Activated CD8-positive, alpha-beta memory T cell treated with anti-CD3 and anti-CD28 coated beads, Interleukin-2, amount 10 ng/mL, durations not matched to agents 7 days and 5 days (primary cell): Measurements from ENCODE around the gene TIMM44. TPM values are rescaled to one million over a fixed set of nuclear protein-coding genes. Genes with fewer than 3 reads are reported as not detected.
A peak's percentile ranks its signal among the peaks of the same experiment; 100 is the strongest.

Experiments
- ATAC-seq: fragments of 150-1000 bp; cut with Tn5 transposase; one replicate; pipeline ENCODE4 v1.10.0; 2021; ENCODE audit warnings: moderate library complexity
- CTCF ChIA-PET: fragments of 350-600 bp; sonication (Branson Sonifier 250); formaldehyde crosslinking; loops from one replicate; lab custom pipeline; 2021; ENCODE audit warnings: antibody characterized with exemption; lab: Charles Lee
- DNase-seq: peaks from one replicate; pipeline ENCODE4 v3.0.0-alpha.2; 2020
- H3K27ac Mint-ChIP-seq: one replicate; pipeline ENCODE4 v1.8.0; 2021; ENCODE audit warnings: mild to moderate bottlenecking, mixed read lengths
- H3K27me3 Mint-ChIP-seq: one replicate; pipeline ENCODE4 v1.8.0; 2021; ENCODE audit warnings: mixed read lengths
- H3K36me3 Mint-ChIP-seq: one replicate; pipeline ENCODE4 v1.8.0; 2021; ENCODE audit warnings: mild to moderate bottlenecking, mixed read lengths
- H3K4me1 Mint-ChIP-seq: one replicate; pipeline ENCODE4 v1.8.0; 2021; ENCODE audit warnings: mixed read lengths
- H3K4me3 Mint-ChIP-seq: one replicate; pipeline ENCODE4 v1.8.0; 2021; ENCODE audit warnings: mild to moderate bottlenecking, moderate library complexity, mixed read lengths
- H3K9me3 Mint-ChIP-seq: one replicate; pipeline ENCODE4 v1.8.0; 2022; ENCODE audit warnings: low read depth, mixed read lengths
- total RNA-seq, 2 experiments: library from RNA; stranded (reverse); gene quantifications; one replicate each; pipeline ENCODE4 v1.2.3, GENCODE V29; 2021

The TIMM44 gene
- total RNA-seq, 2 experiments from 2014 or later: 63.7 to 76.4 TPM

GRCh38 chr19:7917267-7918061 lies 26.0 kb downstream of the TIMM44 start:
- H3K27ac Mint-ChIP-seq: no peak overlapping the region
- peak; percentile 16 for ATAC-seq

GRCh38 chr19:7916955-7917266 lies 26.6 kb downstream of the TIMM44 start:
- CTCF ChIA-PET: interaction anchor here (1.0 to 7.1 kb wide), 6 partner anchors 9 to 236 kb away, joined by 3 to 41 read pairs (median 4); partner anchors contain the start of genes MAP2K7 and TRAPPC5
- H3K27me3 Mint-ChIP-seq: peaks cover 29% of the 10 kb centered on the region
- peak overlapping the region; percentile 36 for H3K27ac Mint-ChIP-seq
- peaks cover 4% of the 10 kb centered on the region for H3K36me3 Mint-ChIP-seq
- H3K4me1 Mint-ChIP-seq: peaks cover 28% of the 10 kb centered on the region
- no peak for ATAC-seq
- peak overlapping the region; percentile 71 for H3K4me3 Mint-ChIP-seq
- no peaks in the 10 kb centered on the region for H3K9me3 Mint-ChIP-seq
- DNase-seq: no peak

More at GRCh38 chr19:7917267-7918061, 26.0 kb downstream of the TIMM44 start:
- Mint-ChIP-seq H3K9me3 (no peaks in the 10 kb centered on the region), H3K4me3 (peak overlapping the region; percentile 71), H3K27me3 (peaks cover 29% of the 10 kb centered on the region), H3K36me3 (peaks cover 6% of the 10 kb centered on the region), H3K4me1 (peaks cover 32% of the 10 kb centered on the region)
- peak; percentile 70 for DNase-seq
- CTCF ChIA-PET: interaction anchor here (0.8 to 7.6 kb wide), 11 partner anchors 9 to 237 kb away, joined by 3 to 75 read pairs (median 4); partner anchors contain the start of genes MAP2K7, TIMM44 and TRAPPC5

GRCh38 chr19:7916103-7916954 lies 27.1 kb downstream of the TIMM44 start:
- Mint-ChIP-seq H3K27ac (no peak overlapping the region), H3K27me3 (peaks cover 29% of the 10 kb centered on the region), H3K36me3 (peaks cover 6% of the 10 kb centered on the region), H3K4me3 (peak overlapping the region; percentile 71), H3K4me1 (peaks cover 23% of the 10 kb centered on the region), H3K9me3 (no peaks in the 10 kb centered on the region)
- peak; percentile 75 for DNase-seq
- CTCF ChIA-PET: interaction anchor here (0.6 to 7.1 kb wide), 6 partner anchors 8 to 236 kb away, joined by 3 to 41 read pairs (median 4); partner anchors contain the start of genes MAP2K7 and TRAPPC5
- peak; percentile 3 for ATAC-seq

- DNase-seq: no peak
- Mint-ChIP-seq H3K27ac (no peak overlapping the region), H3K36me3 (peaks cover 9% of the 10 kb centered on the region), H3K27me3 (peaks cover 29% of the 10 kb centered on the region), H3K4me1 (peaks cover 21% of the 10 kb centered on the region), H3K4me3 (peak overlapping the region; percentile 71), H3K9me3 (no peaks in the 10 kb centered on the region)
- CTCF ChIA-PET: interaction anchor here (0.6 to 5.2 kb wide), 3 partner anchors 8 to 13 kb away, joined by 3 to 26 read pairs (median 3); partner anchors contain the start of gene MAP2K7
- no peak for ATAC-seq
These were observed 28.0 kb downstream of the TIMM44 start for GRCh38 chr19:7915250-7916102.

GRCh38 chr19:7914598-7915045 lies 28.8 kb downstream of the TIMM44 start, which contains the start of gene TGFBR3L:
Gene TGFBR3L, plus strand, starts transcription at chr19:7914830.
- DNase-seq: no peak
- peak within 1 kb of the TSS; percentile 43 for H3K4me3 Mint-ChIP-seq
- ATAC-seq: no peak
- peaks cover 9% of the 10 kb centered on the region for H3K36me3 Mint-ChIP-seq
- H3K4me1 Mint-ChIP-seq: peaks cover 16% of the 10 kb centered on the region
- H3K27me3 Mint-ChIP-seq: peaks cover 29% of the 10 kb centered on the region
- H3K27ac Mint-ChIP-seq: no peak within 1 kb of the TSS
- CTCF ChIA-PET: interaction anchor here (1.4 kb wide), 1 partner anchor 9 kb away, joined by 3 read pairs; no protein-coding TSS in a partner anchor
- no peaks in the 10 kb centered on the region for H3K9me3 Mint-ChIP-seq

GRCh38 chr19:7914099-7914498 lies 29.4 kb downstream of the TIMM44 start:
- peaks cover 29% of the 10 kb centered on the region for H3K27me3 Mint-ChIP-seq
- H3K36me3 Mint-ChIP-seq: peaks cover 9% of the 10 kb centered on the region
- no peak overlapping the region for H3K27ac Mint-ChIP-seq
- CTCF ChIA-PET: no interaction called here
- peaks cover 15% of the 10 kb centered on the region for H3K4me1 Mint-ChIP-seq
- DNase-seq: no peak
- H3K4me3 Mint-ChIP-seq: no peak overlapping the region
- no peak for ATAC-seq
- H3K9me3 Mint-ChIP-seq: no peaks in the 10 kb centered on the region

- DNase-seq (no peak), ATAC-seq (no peak)
- Mint-ChIP-seq H3K27me3 (peaks cover 28% of the 10 kb centered on the region), H3K4me3 (no peak overlapping the region), H3K36me3 (peaks cover 9% of the 10 kb centered on the region), H3K4me1 (peaks cover 15% of the 10 kb centered on the region), H3K27ac (no peak overlapping the region), H3K9me3 (no peaks in the 10 kb centered on the region)
- CTCF ChIA-PET: no interaction called here
These were observed 29.8 kb downstream of the TIMM44 start for GRCh38 chr19:7913652-7914051.

GRCh38 chr19:7912697-7913564 lies 30.5 kb downstream of the TIMM44 start:
- Mint-ChIP-seq H3K4me1 (peaks cover 10% of the 10 kb centered on the region), H3K27ac (no peak overlapping the region), H3K36me3 (peaks cover 9% of the 10 kb centered on the region), H3K4me3 (no peak overlapping the region), H3K27me3 (peaks cover 21% of the 10 kb centered on the region), H3K9me3 (no peaks in the 10 kb centered on the region)
- CTCF ChIA-PET: interaction anchor here (0.8 kb wide), 1 partner anchor 44 kb away, joined by 3 read pairs; no protein-coding TSS in a partner anchor
- DNase-seq (no peak), ATAC-seq (no peak)

- Mint-ChIP-seq H3K36me3 (peaks cover 9% of the 10 kb centered on the region), H3K27ac (no peak overlapping the region), H3K4me1 (peaks cover 7% of the 10 kb centered on the region), H3K4me3 (no peak overlapping the region), H3K9me3 (no peaks in the 10 kb centered on the region), H3K27me3 (peaks cover 17% of the 10 kb centered on the region)
- CTCF ChIA-PET: interaction anchor here (0.8 to 1.3 kb wide), 2 partner anchors 11 to 32 kb away, joined by 3 to 5 read pairs; no protein-coding TSS in a partner anchor
- ATAC-seq: no peak
- DNase-seq: no peak
These were observed 31.2 kb downstream of the TIMM44 start for GRCh38 chr19:7912144-7912696.

- H3K9me3 Mint-ChIP-seq: no peaks in the 10 kb centered on the region
- CTCF ChIA-PET: interaction anchor here (0.8 to 1.3 kb wide), 2 partner anchors 11 to 33 kb away, joined by 3 to 5 read pairs; no protein-coding TSS in a partner anchor
- DNase-seq (no peak), ATAC-seq (no peak)
- peaks cover 13% of the 10 kb centered on the region for H3K27me3 Mint-ChIP-seq
- H3K4me1 Mint-ChIP-seq: peaks cover 3% of the 10 kb centered on the region
- peaks cover 9% of the 10 kb centered on the region for H3K36me3 Mint-ChIP-seq
- H3K4me3 Mint-ChIP-seq: no peak overlapping the region
- H3K27ac Mint-ChIP-seq: no peak overlapping the region
These were observed 31.8 kb downstream of the TIMM44 start for GRCh38 chr19:7911508-7912143.
